ENCODE results near the gene REXO4.

Gene REXO4

GRCh38 chr9:133449760-133450159 is 31.9 kb upstream of the REXO4 start:
- DNase-seq (ENCODE audit: low spot score) = no peak

- DNase-seq (ENCODE audit: low spot score) = no peak
Measured at GRCh38 chr9:133448487-133448972, 30.7 kb upstream of the REXO4 start.

GRCh38 chr9:133445293-133445969 is 27.6 kb upstream of the REXO4 start:
- DNase-seq (ENCODE audit: low spot score) = no peak

- no peak for DNase-seq (ENCODE audit: low spot score)
Measured at GRCh38 chr9:133443982-133444381, 26.2 kb upstream of the REXO4 start.

GRCh38 chr9:133443248-133443647 is 25.4 kb upstream of the REXO4 start:
- DNase-seq (ENCODE audit: low spot score) = no peak

GRCh38 chr9:133441571-133441970 is 23.8 kb upstream of the REXO4 start:
- no peak for DNase-seq (ENCODE audit: low spot score)

- DNase-seq (ENCODE audit: low spot score) = no peak
Measured at GRCh38 chr9:133440874-133441273, 23.1 kb upstream of the REXO4 start.

GRCh38 chr9:133439337-133439736 is 21.5 kb upstream of the REXO4 start:
- no peak for DNase-seq (ENCODE audit: low spot score)

GRCh38 chr9:133437753-133438531 is 20.1 kb upstream of the REXO4 start:
- no peak for DNase-seq (ENCODE audit: low spot score)

GRCh38 chr9:133436681-133437080 is 18.9 kb upstream of the REXO4 start:
- no peak for DNase-seq (ENCODE audit: low spot score)

GRCh38 chr9:133433351-133433843 is 15.6 kb upstream of the REXO4 start:
- DNase-seq (ENCODE audit: low spot score) = no peak

GRCh38 chr9:133430244-133430643 is 12.4 kb upstream of the REXO4 start:
- no peak for DNase-seq (ENCODE audit: low spot score)

- no peak for DNase-seq (ENCODE audit: low spot score)
Measured at GRCh38 chr9:133429641-133430161, 11.9 kb upstream of the REXO4 start.

- no peak for DNase-seq (ENCODE audit: low spot score)
Measured at GRCh38 chr9:133429214-133429613, 11.4 kb upstream of the REXO4 start.

- DNase-seq (ENCODE audit: low spot score) = no peak
Measured at GRCh38 chr9:133428617-133429101, 10.8 kb upstream of the REXO4 start.

- DNase-seq (ENCODE audit: low spot score) = no peak
Measured at GRCh38 chr9:133427658-133428348, 10.0 kb upstream of the REXO4 start.

GRCh38 chr9:133426011-133426410 is 8.2 kb upstream of the REXO4 start:
- DNase-seq (ENCODE audit: low spot score) = no peak

- DNase-seq (ENCODE audit: low spot score) = no peak
Measured at GRCh38 chr9:133425049-133425632, 7.3 kb upstream of the REXO4 start.

- DNase-seq (ENCODE audit: low spot score) = no peak
Measured at GRCh38 chr9:133424187-133424586, 6.4 kb upstream of the REXO4 start.

- no peak for DNase-seq (ENCODE audit: low spot score)
Measured at GRCh38 chr9:133423216-133423615, 5.4 kb upstream of the REXO4 start.

- DNase-seq (ENCODE audit: low spot score) = no peak
Measured at GRCh38 chr9:133421615-133422542, 4.1 kb upstream of the REXO4 start, which contains the start of gene ADAMTS13. Gene ADAMTS13, plus strand, starts transcription at chr9:133422367. Its CDS starts 77 bp downstream, at chr9:133422444.
